Heart left ventricle (tissue), 13 donors: ENCODE data around the gene TDRD9.

Experiments used
- POLR2A ChIP-seq, 2 donors: fragments of 450-650 bp; IDR thresholded peaks; one replicate each; pipeline ENCODE4 v1.6.1; 2017; ENCODE audit warnings: antibody characterized with exemption in 2 of 2, mild to moderate bottlenecking in 2 of 2, moderate library complexity in 2 of 2
- TF ChIP-seq, protein P1 (sequence below), 12 donors: fragments of 200-600 bp; sonication (generic) in 4 of 12; IDR thresholded peaks; one replicate each; pipeline versions ENCODE4 v1.5.0 to v1.8.0; 2018 to 2022; ENCODE audit warnings: antibody characterized with exemption in 12 of 12, mild to moderate bottlenecking in 5 of 12
- donor health status: ischemic (EF 13 %, LVEDD 7.1; RV severe dilation, severe dysfunction).
- donor health status: DM: no; HTN: yes; CAD: no.
- donor health status: DM: no; HTN: no; CAD: no.
- donor health status: ischemic (EF 25% LVEDD 6.9; RV normal size, moderate dysfunction).
- donor health status: ischemic (EF 25% LVEDD 5.7; RV mildly dilated, moderate dysfunction).
- donor health status: ischemic (EF 35%, LVEDD 5.7; RV mildly dilated, moderate dysfunction).
- donor health status: nonischemic (EF 11% LVEDD 7.7; RV severe dilation, severe dysfunction).
- donor health status: DM: yes; HTN: yes; CAD: no.
- donor health status: PGD.
- donor health status: ischemic (EF 29% LVEDD 5.4; RV normal size, mild dysfunction).
- donor health status: nonischemic (EF 23%, LVEDD 6.1; RV moderate dilation, normal function).

DNA sequence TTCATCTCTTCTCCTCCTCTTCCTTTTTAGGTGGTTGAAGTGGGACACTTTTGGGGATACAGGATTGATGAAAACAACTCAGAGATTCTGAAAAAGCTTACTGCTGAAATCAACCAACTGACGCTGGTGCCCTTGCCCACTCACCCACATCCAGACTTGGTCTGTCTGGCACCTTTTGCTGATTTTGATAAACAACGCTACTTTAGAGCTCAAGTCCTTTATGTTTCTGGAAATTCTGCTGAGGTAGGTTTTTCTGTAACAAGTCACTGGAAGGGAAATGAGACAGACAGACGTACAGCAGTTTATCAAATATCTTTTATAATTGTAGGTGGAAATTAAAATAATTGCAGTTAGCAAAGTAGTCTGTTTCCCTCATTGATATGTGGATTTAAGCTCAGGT is 97.3 kb downstream of the TDRD9 start:
- TF ChIP-seq POLR2A (IDR thresholded peaks at IDR 0.05) = no peak
- TF ChIP-seq, protein P1, sequence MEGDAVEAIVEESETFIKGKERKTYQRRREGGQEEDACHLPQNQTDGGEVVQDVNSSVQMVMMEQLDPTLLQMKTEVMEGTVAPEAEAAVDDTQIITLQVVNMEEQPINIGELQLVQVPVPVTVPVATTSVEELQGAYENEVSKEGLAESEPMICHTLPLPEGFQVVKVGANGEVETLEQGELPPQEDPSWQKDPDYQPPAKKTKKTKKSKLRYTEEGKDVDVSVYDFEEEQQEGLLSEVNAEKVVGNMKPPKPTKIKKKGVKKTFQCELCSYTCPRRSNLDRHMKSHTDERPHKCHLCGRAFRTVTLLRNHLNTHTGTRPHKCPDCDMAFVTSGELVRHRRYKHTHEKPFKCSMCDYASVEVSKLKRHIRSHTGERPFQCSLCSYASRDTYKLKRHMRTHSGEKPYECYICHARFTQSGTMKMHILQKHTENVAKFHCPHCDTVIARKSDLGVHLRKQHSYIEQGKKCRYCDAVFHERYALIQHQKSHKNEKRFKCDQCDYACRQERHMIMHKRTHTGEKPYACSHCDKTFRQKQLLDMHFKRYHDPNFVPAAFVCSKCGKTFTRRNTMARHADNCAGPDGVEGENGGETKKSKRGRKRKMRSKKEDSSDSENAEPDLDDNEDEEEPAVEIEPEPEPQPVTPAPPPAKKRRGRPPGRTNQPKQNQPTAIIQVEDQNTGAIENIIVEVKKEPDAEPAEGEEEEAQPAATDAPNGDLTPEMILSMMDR (IDR thresholded peaks at IDR 0.05) = no peak
